ENCODE data around the gene ENTPD1.

GRCh38 chr10:95861386-95861785 is 105.4 kb downstream of the ENTPD1 start:
- no peak for TF ChIP-seq CTCF (IDR thresholded peaks at IDR 0.05 in 2 of 3, conservative IDR thresholded peaks at IDR 0.05 in 1 of 3; ENCODE audit: borderline replicate concordance in 1 of 3, insufficient read depth in 1 of 3, low read depth in 2 of 3, low read length in 2 of 3)
- no peak for TF ChIP-seq EZH2 (IDR thresholded peaks at IDR 0.05)
- no peak for TF ChIP-seq POLR2AphosphoS5 (IDR thresholded peaks at IDR 0.05; ENCODE audit: low read depth, low read length)
- no peak for TF ChIP-seq FOSL1 (IDR thresholded peaks at IDR 0.05; ENCODE audit: low read depth)
- no peak for TF ChIP-seq POLR2A (IDR thresholded peaks at IDR 0.05; ENCODE audit: borderline replicate concordance, extremely low read depth, insufficient read depth, insufficient read length)
- TF ChIP-seq ZBTB33 (IDR thresholded peaks at IDR 0.05; ENCODE audit: extremely low read depth, insufficient replicate concordance, low read length): no peak
- TF ChIP-seq MAX (IDR thresholded peaks at IDR 0.05): no peak
- no peak for TF ChIP-seq SIN3A (IDR thresholded peaks at IDR 0.05; ENCODE audit: low read depth)
- no peak for TF ChIP-seq YY1 (IDR thresholded peaks at IDR 0.05; ENCODE audit: extremely low read depth, insufficient replicate concordance, low read depth, low read length)
